ENCODE data around the gene MRI1. TPM values are rescaled to one million over a fixed set of nuclear protein-coding genes. Genes with fewer than 3 reads are reported as not detected.

Gene MRI1
- total RNA-seq, 1 experiment from 2014 or later = 29.9 TPM

DNA sequence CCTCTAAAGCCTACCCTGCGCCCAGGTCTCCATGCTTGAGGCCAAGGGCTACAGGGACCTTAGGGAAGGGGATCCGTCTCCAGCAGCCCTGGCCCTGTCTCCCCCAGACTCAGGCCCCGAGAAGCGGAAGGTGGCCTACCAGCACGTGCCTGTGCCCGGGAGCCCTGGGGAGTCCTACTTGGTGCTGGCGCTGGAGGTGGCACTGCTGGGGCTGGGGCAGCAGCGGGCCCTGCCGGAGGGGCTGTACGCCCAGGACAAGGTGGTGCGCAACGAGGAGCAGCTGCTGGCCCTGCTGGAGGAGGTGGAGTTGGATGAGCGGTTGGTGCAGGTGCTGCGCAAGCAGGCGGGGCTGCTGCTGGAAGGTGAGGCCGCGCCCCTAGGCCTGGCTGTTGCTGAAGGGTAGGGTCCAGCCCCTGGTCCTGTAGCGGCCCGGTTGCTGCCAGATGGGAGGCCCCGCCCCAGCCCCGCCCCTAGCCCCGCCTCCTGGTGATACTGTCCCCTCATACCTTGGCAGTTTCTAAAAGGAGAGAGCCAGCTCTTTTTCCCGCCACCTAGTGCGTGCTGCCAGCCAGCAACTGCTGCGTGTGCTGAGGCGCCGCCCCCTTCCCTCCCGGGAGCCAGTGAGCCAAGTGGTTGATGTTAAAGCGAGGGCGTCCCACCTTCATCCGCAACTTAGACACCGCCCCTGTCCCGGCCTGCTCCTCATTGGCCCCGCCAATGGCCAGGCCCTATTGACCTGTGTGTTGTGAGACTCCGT lies 53.5 kb downstream of the MRI1 start (continued):
- TF ChIP-seq GABPB1 (CRISPR knock-in tag; IDR thresholded peaks at IDR 0.05) (no peak), PRRX2 (CRISPR knock-in tag; IDR thresholded peaks at IDR 0.05) (no peak), ZNF512 (CRISPR knock-in tag; IDR thresholded peaks at IDR 0.05; ENCODE audit: borderline replicate concordance) (no peak), NFATC4 (CRISPR knock-in tag; IDR thresholded peaks at IDR 0.05) (peak; percentile 56; the same call in 1 of the 2 replicates), CREB1 (CRISPR knock-in tag; IDR thresholded peaks at IDR 0.05) (no peak), KAT7 (CRISPR knock-in tag; IDR thresholded peaks at IDR 0.05; ENCODE audit: borderline replicate concordance) (no peak), GTF2I (CRISPR knock-in tag; conservative IDR thresholded peaks at IDR 0.05) (no peak), ERG (CRISPR knock-in tag; IDR thresholded peaks at IDR 0.05) (peak; percentile 66; the same call in 1 of the 2 replicates), TCF7 (CRISPR knock-in tag; IDR thresholded peaks at IDR 0.05; ENCODE audit: low read depth) (no peak), ZNF416 (CRISPR knock-in tag; IDR thresholded peaks at IDR 0.05) (0 out of 2 replicates have a peak, but pooled peaks have one; percentile 56), SOX15 (CRISPR knock-in tag; IDR thresholded peaks at IDR 0.05) (no peak), ZNF138 (CRISPR knock-in tag; conservative IDR thresholded peaks at IDR 0.05) (no peak), E2F5 (CRISPR knock-in tag; IDR thresholded peaks at IDR 0.05) (peak; percentile 97), MYBL2 (CRISPR knock-in tag; IDR thresholded peaks at IDR 0.05) (no peak), RELA (CRISPR knock-in tag; IDR thresholded peaks at IDR 0.05; ENCODE audit: borderline replicate concordance) (no peak; the same call in 1 of the 2 replicates), ZNF423 (CRISPR knock-in tag; IDR thresholded peaks at IDR 0.05) (no peak), HMGA2 (CRISPR knock-in tag; IDR thresholded peaks at IDR 0.05) (no peak), MXD4 (CRISPR knock-in tag; IDR thresholded peaks at IDR 0.05; ENCODE audit: borderline replicate concordance) (no peak), MAX (CRISPR knock-in tag; IDR thresholded peaks at IDR 0.05) (peak; percentile 77), ZNF532 (CRISPR knock-in tag; IDR thresholded peaks at IDR 0.05; ENCODE audit: borderline replicate concordance) (peak; percentile 75; the same call in 1 of the 2 replicates)
- TF ChIP-seq, protein P1, sequence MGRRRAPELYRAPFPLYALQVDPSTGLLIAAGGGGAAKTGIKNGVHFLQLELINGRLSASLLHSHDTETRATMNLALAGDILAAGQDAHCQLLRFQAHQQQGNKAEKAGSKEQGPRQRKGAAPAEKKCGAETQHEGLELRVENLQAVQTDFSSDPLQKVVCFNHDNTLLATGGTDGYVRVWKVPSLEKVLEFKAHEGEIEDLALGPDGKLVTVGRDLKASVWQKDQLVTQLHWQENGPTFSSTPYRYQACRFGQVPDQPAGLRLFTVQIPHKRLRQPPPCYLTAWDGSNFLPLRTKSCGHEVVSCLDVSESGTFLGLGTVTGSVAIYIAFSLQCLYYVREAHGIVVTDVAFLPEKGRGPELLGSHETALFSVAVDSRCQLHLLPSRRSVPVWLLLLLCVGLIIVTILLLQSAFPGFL (CRISPR knock-in tag; IDR thresholded peaks at IDR 0.05; ENCODE audit: borderline replicate concordance) = no peak
- TF ChIP-seq, protein P2, sequence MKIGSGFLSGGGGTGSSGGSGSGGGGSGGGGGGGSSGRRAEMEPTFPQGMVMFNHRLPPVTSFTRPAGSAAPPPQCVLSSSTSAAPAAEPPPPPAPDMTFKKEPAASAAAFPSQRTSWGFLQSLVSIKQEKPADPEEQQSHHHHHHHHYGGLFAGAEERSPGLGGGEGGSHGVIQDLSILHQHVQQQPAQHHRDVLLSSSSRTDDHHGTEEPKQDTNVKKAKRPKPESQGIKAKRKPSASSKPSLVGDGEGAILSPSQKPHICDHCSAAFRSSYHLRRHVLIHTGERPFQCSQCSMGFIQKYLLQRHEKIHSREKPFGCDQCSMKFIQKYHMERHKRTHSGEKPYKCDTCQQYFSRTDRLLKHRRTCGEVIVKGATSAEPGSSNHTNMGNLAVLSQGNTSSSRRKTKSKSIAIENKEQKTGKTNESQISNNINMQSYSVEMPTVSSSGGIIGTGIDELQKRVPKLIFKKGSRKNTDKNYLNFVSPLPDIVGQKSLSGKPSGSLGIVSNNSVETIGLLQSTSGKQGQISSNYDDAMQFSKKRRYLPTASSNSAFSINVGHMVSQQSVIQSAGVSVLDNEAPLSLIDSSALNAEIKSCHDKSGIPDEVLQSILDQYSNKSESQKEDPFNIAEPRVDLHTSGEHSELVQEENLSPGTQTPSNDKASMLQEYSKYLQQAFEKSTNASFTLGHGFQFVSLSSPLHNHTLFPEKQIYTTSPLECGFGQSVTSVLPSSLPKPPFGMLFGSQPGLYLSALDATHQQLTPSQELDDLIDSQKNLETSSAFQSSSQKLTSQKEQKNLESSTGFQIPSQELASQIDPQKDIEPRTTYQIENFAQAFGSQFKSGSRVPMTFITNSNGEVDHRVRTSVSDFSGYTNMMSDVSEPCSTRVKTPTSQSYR (CRISPR knock-in tag; IDR thresholded peaks at IDR 0.05) = no peak
